ENCODE results near the gene IFIH1.

The IFIH1 gene

GRCh38 chr2:162257425-162257824 is 61.1 kb downstream of the IFIH1 start:
- no peak for TF ChIP-seq CTCF (IDR thresholded peaks at IDR 0.05; ENCODE audit: extremely low read depth, missing control alignments)
- DNase-seq (ENCODE audit: low spot score) = no peak

- TF ChIP-seq CTCF (IDR thresholded peaks at IDR 0.05; ENCODE audit: extremely low read depth, missing control alignments) = no peak
- no peak for DNase-seq (ENCODE audit: low spot score)
Observed at GRCh38 chr2:162256591-162256991, 61.9 kb downstream of the IFIH1 start.

GRCh38 chr2:162254236-162254871 is 64.1 kb downstream of the IFIH1 start:
- TF ChIP-seq CTCF (IDR thresholded peaks at IDR 0.05; ENCODE audit: extremely low read depth, missing control alignments) = no peak
- DNase-seq (ENCODE audit: low spot score) = no peak

GRCh38 chr2:162253435-162253834 is 65.0 kb downstream of the IFIH1 start:
- DNase-seq (ENCODE audit: low spot score) = no peak
- TF ChIP-seq CTCF (IDR thresholded peaks at IDR 0.05; ENCODE audit: extremely low read depth, missing control alignments) = no peak

- no peak for TF ChIP-seq CTCF (IDR thresholded peaks at IDR 0.05; ENCODE audit: extremely low read depth, missing control alignments)
- DNase-seq (ENCODE audit: low spot score) = no peak
Observed at GRCh38 chr2:162252153-162252552, 66.3 kb downstream of the IFIH1 start.

- no peak for TF ChIP-seq CTCF (IDR thresholded peaks at IDR 0.05; ENCODE audit: extremely low read depth, missing control alignments)
- DNase-seq (ENCODE audit: low spot score) = no peak
Observed at GRCh38 chr2:162245781-162246180, 72.7 kb downstream of the IFIH1 start.

- DNase-seq (ENCODE audit: low spot score) = no peak
- TF ChIP-seq CTCF (IDR thresholded peaks at IDR 0.05; ENCODE audit: extremely low read depth, missing control alignments) = no peak
Observed at GRCh38 chr2:162245061-162245460, 73.4 kb downstream of the IFIH1 start.
